K562 treated with DMSO at 1 percent for 4 hours (cell line): ENCODE results near the gene PLIN1. TPM values are rescaled to one million over a fixed set of nuclear protein-coding genes. Genes with fewer than 3 reads are reported as not detected.

Experiments used
- total RNA-seq: library from RNA; unstranded; fragments of 300-600 nt; gene quantifications from 2 replicates; pipeline ENCODE4 v1.2.3, GENCODE V29; 2022; ENCODE audit not compliant: insufficient read depth

PLIN1 gene, protein sequence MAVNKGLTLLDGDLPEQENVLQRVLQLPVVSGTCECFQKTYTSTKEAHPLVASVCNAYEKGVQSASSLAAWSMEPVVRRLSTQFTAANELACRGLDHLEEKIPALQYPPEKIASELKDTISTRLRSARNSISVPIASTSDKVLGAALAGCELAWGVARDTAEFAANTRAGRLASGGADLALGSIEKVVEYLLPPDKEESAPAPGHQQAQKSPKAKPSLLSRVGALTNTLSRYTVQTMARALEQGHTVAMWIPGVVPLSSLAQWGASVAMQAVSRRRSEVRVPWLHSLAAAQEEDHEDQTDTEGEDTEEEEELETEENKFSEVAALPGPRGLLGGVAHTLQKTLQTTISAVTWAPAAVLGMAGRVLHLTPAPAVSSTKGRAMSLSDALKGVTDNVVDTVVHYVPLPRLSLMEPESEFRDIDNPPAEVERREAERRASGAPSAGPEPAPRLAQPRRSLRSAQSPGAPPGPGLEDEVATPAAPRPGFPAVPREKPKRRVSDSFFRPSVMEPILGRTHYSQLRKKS
- not detected in 2 replicates for total RNA-seq

DNA sequence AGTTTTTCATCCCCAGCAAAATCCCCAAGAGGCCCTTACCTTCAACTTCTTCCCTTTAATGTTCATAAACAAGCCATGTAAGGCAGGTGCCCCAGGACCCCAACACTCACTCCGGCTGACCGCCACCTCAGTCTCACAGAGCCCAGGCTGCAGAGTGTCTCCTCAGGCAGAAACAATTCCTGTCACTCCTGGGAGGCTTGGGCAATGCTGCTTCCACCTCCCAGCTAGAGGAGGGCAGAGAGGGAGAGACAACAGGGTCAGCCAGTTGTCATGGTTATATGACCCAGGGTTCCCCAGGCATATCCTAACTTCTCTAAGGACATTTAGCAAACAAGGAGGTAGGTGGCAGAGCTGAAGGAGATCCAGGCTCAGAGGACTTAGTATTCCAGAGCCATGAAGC is at the start of gene PLIN1:
Gene PLIN1 (minus strand): TSS at position 156 of the 400 bp plus-strand sequence. CDS start 1,878 bp downstream, outside the sequence.

DNA sequence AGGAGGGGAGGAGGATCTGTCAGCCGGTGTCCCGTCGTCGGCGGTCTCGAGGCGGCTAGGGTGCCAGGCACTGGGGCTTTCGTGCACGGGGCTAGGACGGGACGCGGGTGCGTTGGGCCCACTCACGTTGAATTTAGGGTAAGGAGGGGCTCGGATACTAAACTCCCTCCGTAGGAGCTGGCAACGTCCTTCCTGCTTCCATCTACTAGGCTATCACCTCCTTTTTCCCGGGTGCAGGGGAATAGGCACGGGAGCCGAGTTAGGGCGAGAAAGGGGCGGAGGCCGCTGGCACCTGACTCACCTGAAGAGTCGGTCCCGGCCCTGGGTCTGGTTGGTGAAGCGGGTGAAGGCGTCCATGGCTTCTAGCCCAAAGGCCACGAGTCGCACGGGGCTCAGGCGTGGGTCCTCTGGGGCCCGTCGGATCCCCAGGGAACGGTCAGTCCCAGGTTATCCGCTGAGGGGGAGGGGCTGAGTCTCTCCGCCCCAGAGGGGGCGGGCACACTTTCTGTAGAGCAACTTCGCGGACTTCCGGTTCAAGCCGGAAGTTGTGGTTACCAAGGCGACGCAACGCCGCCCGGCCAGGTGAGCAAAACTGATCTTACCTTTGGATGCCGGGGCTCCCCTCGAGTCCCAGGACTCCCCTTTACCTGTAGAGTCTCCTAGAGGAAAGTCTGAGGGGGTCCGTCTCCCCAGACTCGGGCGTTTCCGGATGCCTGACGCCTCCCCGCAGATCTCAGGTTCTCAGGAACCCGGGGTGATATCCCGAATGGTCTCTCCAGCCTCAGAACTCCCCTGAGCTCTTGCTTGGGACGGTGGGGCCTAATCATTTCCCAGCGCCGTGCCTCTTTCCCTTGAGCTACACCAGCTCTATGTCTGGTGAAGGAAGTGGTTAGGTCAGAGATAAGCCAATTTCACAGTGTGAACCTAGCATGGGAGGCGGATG is 11.4 kb upstream of the PLIN1 start, which contains the start of the genes PEX11A and WDR93:
Gene PEX11A (minus strand): TSS at position 479 of the 943 bp plus-strand sequence. CDS start 122 bp downstream, at position 357.
Gene WDR93 (plus strand): TSS at position 536 of the 943 bp plus-strand sequence. CDS start 10,936 bp downstream, outside the sequence.

DNA sequence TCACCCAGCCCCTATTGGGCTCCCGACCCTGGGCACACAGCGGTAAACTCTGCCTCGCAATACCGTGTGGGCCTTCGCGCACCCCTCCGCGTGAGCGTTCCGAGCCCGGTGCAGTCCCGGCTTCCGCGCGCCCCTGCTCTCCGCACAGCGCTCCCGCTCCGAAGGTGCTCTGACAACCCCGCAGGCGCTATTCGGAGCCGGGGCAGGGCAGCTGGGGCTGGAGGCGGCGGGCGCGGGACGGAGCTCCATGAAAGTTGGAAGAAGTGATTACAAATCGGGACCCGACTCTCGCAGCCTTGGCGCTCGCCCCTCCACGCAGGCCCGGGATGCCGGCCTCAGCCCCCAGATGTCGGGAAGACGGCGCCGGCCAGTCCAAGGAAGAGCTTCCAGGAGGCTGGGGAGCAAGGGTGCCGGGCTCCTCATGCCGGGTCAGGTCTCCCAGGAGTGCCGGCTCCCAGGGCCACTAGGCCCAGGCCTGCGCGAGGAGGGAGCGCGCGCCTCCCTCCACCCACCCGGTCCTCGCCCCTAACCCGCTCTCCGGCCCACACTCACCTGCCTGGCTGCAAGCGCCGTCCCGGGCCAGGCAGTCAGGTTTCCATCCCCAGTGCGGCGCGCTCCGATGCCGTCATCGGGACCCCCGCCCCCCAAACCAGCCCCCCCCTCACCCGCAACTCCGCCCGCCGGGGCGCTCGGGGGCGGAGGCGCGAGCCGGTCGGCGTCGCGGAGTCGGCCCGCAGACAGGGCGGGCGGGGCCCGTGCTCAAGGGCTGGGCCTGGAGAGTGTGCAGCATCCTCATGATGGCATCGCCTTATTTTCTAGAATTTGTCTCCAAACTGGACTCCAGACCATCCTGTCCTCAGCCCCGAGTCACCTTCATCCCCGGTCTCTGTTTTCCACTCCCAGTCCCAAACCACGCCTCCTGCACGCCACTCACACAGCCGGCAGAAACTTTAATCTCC is 24.0 kb downstream of the PLIN1 start, which contains the start of gene KIF7:
Gene KIF7 (minus strand): TSS at position 621 of the 959 bp plus-strand sequence. CDS start 2,537 bp downstream, outside the sequence.

Other genes with a start within 250 kb of the PLIN1 start
- gene RHCG, start 182.8 kb downstream of the PLIN1 start, total RNA-seq: not detected in 2 replicates
- gene TICRR, start 103.9 kb downstream of the PLIN1 start, total RNA-seq: 10.8 and 12.2 TPM in 2 replicates
- gene KIF7, start 23.9 kb downstream of the PLIN1 start, total RNA-seq: 0.52 and 0.68 TPM in 2 replicates
- not detected in 2 replicates for gene PEX11A, start 11.4 kb upstream of the PLIN1 start, total RNA-seq
- not detected in 2 replicates for gene WDR93, start 11.4 kb upstream of the PLIN1 start, total RNA-seq
- gene MESP1, start 71.9 kb upstream of the PLIN1 start, total RNA-seq: 0.42 TPM in 1 of 2 replicates, not detected in the other
- not detected in 2 replicates for gene MESP2, start 97.0 kb upstream of the PLIN1 start, total RNA-seq
- gene ANPEP, start 135.5 kb upstream of the PLIN1 start, total RNA-seq: 5.4 and 6.8 TPM in 2 replicates
- gene AP3S2, start 214.6 kb upstream of the PLIN1 start, total RNA-seq: 17.4 and 34.1 TPM in 2 replicates
- not detected in 2 replicates for gene ARPIN, start 233.6 kb upstream of the PLIN1 start, total RNA-seq